SK-N-SH (cell line): ENCODE measurements around the gene FADS3. TPM values are rescaled to one million over a fixed set of nuclear protein-coding genes. Genes with fewer than 3 reads are reported as not detected.

Source experiments
- CTCF ChIA-PET: fragments of 300-600, 350-600 bp; formaldehyde crosslinking; extraction: SDS; loops from one replicate; lab custom pipeline; 2021; lab: Yijun Ruan, JAX
- POLR2A ChIA-PET: fragments of 350-600 bp; sonication (Branson Sonifier 250); formaldehyde crosslinking; extraction: SDS; loops from one replicate; lab custom pipeline; 2020; ENCODE audit warnings: antibody characterized with exemption, inconsistent platforms; lab: Yijun Ruan, JAX
- DNase-seq: peaks from one replicate; pipeline ENCODE4 v3.0.0; 2012
- H2AFZ ChIP-seq: fragments of 200-600 bp; sonication (generic); 2 replicates; pipeline ENCODE4 v1.8.1; 2016; ENCODE audit warnings: antibody characterized with exemption, mild to moderate bottlenecking, low read depth
- H3F3A ChIP-seq: fragments of 200-600 bp; sonication (generic); replicated peaks from 2 replicates; pipeline ENCODE3; 2016; ENCODE audit warnings: antibody characterized with exemption, mild to moderate bottlenecking; ENCODE audit not compliant: insufficient read depth
- H3K27ac ChIP-seq, 2 experiments: fragments of 200-500 bp in 1 of 2; fragments of 200-600 bp in 1 of 2; sonication (Bioruptor generic) in 1 of 2; sonication (generic), shearing (Covaris generic) in 1 of 2; 2 replicates each; pipeline versions ENCODE4 v1.5.1 to v1.6.1; 2014 to 2016; ENCODE audit warnings: low read depth in 2 of 2, inconsistent platforms in 1 of 2, low read length in 1 of 2, mild to moderate bottlenecking in 1 of 2, mixed read lengths in 1 of 2
- H3K27me3 ChIP-seq: fragments of 200-600 bp; sonication (generic), shearing (Covaris generic); 2 replicates; pipeline ENCODE4 v1.6.1; 2016; ENCODE audit warnings: mixed run types; ENCODE audit not compliant: insufficient read depth
- H3K36me3 ChIP-seq, 2 experiments: fragments of 200-500 bp in 1 of 2; fragments of 200-600 bp in 1 of 2; sonication (Bioruptor generic) in 1 of 2; sonication (generic) in 1 of 2; replicated peaks in 1 of 2; 2 replicates each; pipeline versions ENCODE3 to v1.5.1; 2014 to 2016; ENCODE audit warnings: low read length in 1 of 2, mild to moderate bottlenecking in 1 of 2; ENCODE audit not compliant: insufficient read depth in 2 of 2, control insufficient read depth in 1 of 2
- H3K4me1 ChIP-seq, 2 experiments: fragments of 200-500 bp in 1 of 2; fragments of 200-600 bp in 1 of 2; sonication (Bioruptor generic) in 1 of 2; sonication (generic), shearing (Covaris generic) in 1 of 2; 2 replicates each; pipeline versions ENCODE4 v1.5.1 to v1.6.1; 2014 to 2016; ENCODE audit warnings: low read depth in 1 of 2, low read length in 1 of 2, mixed run types in 1 of 2; ENCODE audit not compliant: insufficient read depth in 2 of 2, control insufficient read depth in 1 of 2
- H3K4me2 ChIP-seq: fragments of 200-600 bp; sonication (generic), shearing (Covaris generic); 2 replicates; pipeline ENCODE4 v1.6.1; 2017; ENCODE audit warnings: mixed run types
- H3K4me3 ChIP-seq, 2 experiments: fragments of 200-500 bp in 1 of 2; fragments of 200-600 bp in 1 of 2; sonication (Bioruptor generic) in 1 of 2; sonication (generic), shearing (Covaris generic) in 1 of 2; 2 replicates each; pipeline versions ENCODE4 v1.5.1 to v1.8.1; 2014 to 2016; ENCODE audit warnings: low read depth in 2 of 2, inconsistent platforms in 1 of 2, low read length in 1 of 2, mild to moderate bottlenecking in 1 of 2, mixed read lengths in 1 of 2, moderate library complexity in 1 of 2
- H3K79me2 ChIP-seq: fragments of 200-600 bp; sonication (generic); 2 replicates; pipeline ENCODE4 v1.8.1; 2017; ENCODE audit warnings: mild to moderate bottlenecking; ENCODE audit not compliant: insufficient read depth
- H3K9ac ChIP-seq: fragments of 200-600 bp; sonication (generic); 2 replicates; pipeline ENCODE4 v1.6.1; 2017; ENCODE audit warnings: mixed run types
- H3K9me2 ChIP-seq: fragments of 200-600 bp; sonication (generic); 2 replicates; pipeline ENCODE4 v1.6.1; 2017; ENCODE audit warnings: mixed run types
- H3K9me3 ChIP-seq: fragments of 200-600 bp; sonication (generic); 2 replicates; pipeline ENCODE4 v1.6.1; 2017; ENCODE audit warnings: mixed run types, mild to moderate bottlenecking, moderate library complexity
- H4K20me1 ChIP-seq: fragments of 200-600 bp; sonication (generic); 2 replicates; pipeline ENCODE4 v1.6.1; 2017; ENCODE audit warnings: mild to moderate bottlenecking, mixed run types; ENCODE audit not compliant: insufficient read depth
- EP300 ChIP-seq, 2 experiments: IDR thresholded peaks; 2 replicates each; pipeline versions ENCODE4 v1.4.0 to v1.6.1; 2012; ENCODE audit warnings: borderline replicate concordance in 1 of 2, low read depth in 1 of 2, low read length in 1 of 2
- EZH2phosphoT487 ChIP-seq: fragments of 200-600 bp; sonication (generic); IDR thresholded peaks from 2 replicates; pipeline ENCODE4 v1.6.1; 2017; ENCODE audit warnings: low read depth, mixed run types, mild to moderate bottlenecking, antibody characterized with exemption, moderate library complexity, borderline replicate concordance
- FOXJ3 ChIP-seq: sonication (generic); formaldehyde crosslinking; IDR thresholded peaks from 2 replicates; pipeline ENCODE4 v1.5.1; 2020; ENCODE audit warnings: mild to moderate bottlenecking, missing genetic modification reagents
- FOXM1 ChIP-seq: IDR thresholded peaks from 2 replicates; pipeline ENCODE4 v1.4.0; 2012; ENCODE audit warnings: low read depth, mild to moderate bottlenecking
- MXI1 ChIP-seq: IDR thresholded peaks from 2 replicates; pipeline ENCODE4 v1.6.1; 2012; ENCODE audit warnings: mild to moderate bottlenecking, low read depth, low read length, improper control_type of control experiment
- REST ChIP-seq: IDR thresholded peaks from 2 replicates; pipeline ENCODE4 v1.6.1; 2012; ENCODE audit warnings: mild to moderate bottlenecking, low read depth, low read length, moderate library complexity
- RFX5 ChIP-seq: IDR thresholded peaks from 2 replicates; pipeline ENCODE4 v1.6.1; 2012; ENCODE audit warnings: mild to moderate bottlenecking, improper control_type of control experiment, low read length
- RXRA ChIP-seq: IDR thresholded peaks from 2 replicates; pipeline ENCODE4 v1.4.0; 2012; ENCODE audit warnings: low read depth, mild to moderate bottlenecking, borderline replicate concordance
- TAF1 ChIP-seq: IDR thresholded peaks from 2 replicates; pipeline ENCODE4 v1.6.1; 2012; ENCODE audit warnings: low read depth, mild to moderate bottlenecking, low read length, moderate library complexity, borderline replicate concordance
- USF2 ChIP-seq: fragments of 150-350 bp; IDR thresholded peaks from 2 replicates; pipeline ENCODE4 v1.6.1; 2017; ENCODE audit warnings: antibody characterized with exemption, low read length, low read depth, borderline replicate concordance
- YY1 ChIP-seq: IDR thresholded peaks from 2 replicates; pipeline ENCODE4 v1.4.0; 2012; ENCODE audit warnings: low read depth, mild to moderate bottlenecking
- ZBTB33 ChIP-seq: IDR thresholded peaks from 2 replicates; pipeline ENCODE4 v1.4.0; 2012; ENCODE audit warnings: low read depth, borderline replicate concordance
- WGBS: methylation state at CpG from one replicate; pipeline ENCODE4 v1.1.6; 2017; ENCODE audit warnings: low lambda C conversion rate; 5-methylcytosine and 5-hydroxymethylcytosine counted together
- polyA plus RNA-seq, 3 experiments: library from polyadenylated mRNA; depleted of rRNA; stranded (reverse); fragments of >200 nt; gene quantifications; 2 replicates each; pipeline ENCODE4 v1.2.3, GENCODE V29; 2012

Gene FADS3
- polyA plus RNA-seq, 1 of the 3 experiments (the other 2 are of a cell fraction) = 93.3 TPM

- TF ChIP-seq MXI1 = no peak
- no peak for TF ChIP-seq REST
- no peak for TF ChIP-seq USF2
- no peak for TF ChIP-seq EZH2phosphoT487
- POLR2A ChIA-PET = interaction anchor here (1.1 to 1.4 kb wide), 2 partner anchors 15 to 41 kb away, joined by 3 to 4 read pairs; no protein-coding TSS in a partner anchor
- Histone ChIP-seq H2AFZ (no peak overlapping the region), H3F3A (no peaks in the 10 kb centered on the region), H3K27me3 (no peaks in the 10 kb centered on the region), H3K9ac (no peak overlapping the region), H3K27ac (no peak overlapping the region), H3K4me3 (no peak overlapping the region), H3K9me2 (no peaks in the 10 kb centered on the region), H3K4me1 (no peaks in the 10 kb centered on the region), H4K20me1 (no peaks in the 10 kb centered on the region), H3K9me3 (no peaks in the 10 kb centered on the region), H3K79me2 (no peaks in the 10 kb centered on the region), H3K4me2 (no peak overlapping the region), H3K36me3 (peaks cover 0 to 6% of the 10 kb centered on the region in 2 experiments)
- CTCF ChIA-PET = interaction anchor here (0.8 to 5.4 kb wide), 8 partner anchors 8 to 199 kb away, joined by 3 to 82 read pairs (median 10); partner anchors contain the start of genes BEST1 and RAB3IL1
- DNase-seq = no peak
- WGBS = 98% methylated on average over 7 of the region's 10 CpGs
Measured at GRCh38 chr11:61908730-61909316, 17.5 kb upstream of the FADS3 start.

- Histone ChIP-seq H3K9ac (no peak overlapping the region), H3K4me2 (no peak overlapping the region), H3K36me3 (peaks cover 0 to 6% of the 10 kb centered on the region in 2 experiments), H3K27me3 (no peaks in the 10 kb centered on the region), H3K9me2 (no peaks in the 10 kb centered on the region), H3K79me2 (no peaks in the 10 kb centered on the region), H3K4me3 (no peak overlapping the region), H3F3A (no peaks in the 10 kb centered on the region), H3K9me3 (no peaks in the 10 kb centered on the region), H3K4me1 (no peaks in the 10 kb centered on the region), H2AFZ (no peak overlapping the region), H4K20me1 (no peaks in the 10 kb centered on the region), H3K27ac (no peak overlapping the region)
- DNase-seq = no peak
- ChIA-PET POLR2A (interaction anchor here (1.1 to 1.4 kb wide), 3 partner anchors 15 to 60 kb away, joined by 3 to 5 read pairs (median 4); partner anchors contain the start of gene FTH1), CTCF (interaction anchor here (0.8 to 5.4 kb wide), 9 partner anchors 8 to 200 kb away, joined by 3 to 82 read pairs (median 5); partner anchors contain the start of gene RAB3IL1)
- WGBS = 89% methylated on average over 10 of the region's 21 CpGs
- no peak for TF ChIP-seq RFX5
- TF ChIP-seq EP300 (IDR thresholded peaks at IDR 0.05; ENCODE audit: borderline replicate concordance in 1 of 2, low read depth in 1 of 2, low read length in 1 of 2) = no peak
- TF ChIP-seq RXRA = no peak
- TF ChIP-seq REST = no peak
- TF ChIP-seq TAF1 = no peak
- no peak for TF ChIP-seq YY1
- no peak for TF ChIP-seq FOXM1
- no peak for TF ChIP-seq FOXJ3 (CRISPR knock-in tag)
- TF ChIP-seq ZBTB33 = no peak
Measured at GRCh38 chr11:61907871-61908729, 16.8 kb upstream of the FADS3 start.
